ENCODE measurements around the gene CCR9. TPM values are rescaled to one million over a fixed set of nuclear protein-coding genes. Genes with fewer than 3 reads are reported as not detected.

Gene CCR9
- polyA plus RNA-seq, 3 donors: not detected

DNA sequence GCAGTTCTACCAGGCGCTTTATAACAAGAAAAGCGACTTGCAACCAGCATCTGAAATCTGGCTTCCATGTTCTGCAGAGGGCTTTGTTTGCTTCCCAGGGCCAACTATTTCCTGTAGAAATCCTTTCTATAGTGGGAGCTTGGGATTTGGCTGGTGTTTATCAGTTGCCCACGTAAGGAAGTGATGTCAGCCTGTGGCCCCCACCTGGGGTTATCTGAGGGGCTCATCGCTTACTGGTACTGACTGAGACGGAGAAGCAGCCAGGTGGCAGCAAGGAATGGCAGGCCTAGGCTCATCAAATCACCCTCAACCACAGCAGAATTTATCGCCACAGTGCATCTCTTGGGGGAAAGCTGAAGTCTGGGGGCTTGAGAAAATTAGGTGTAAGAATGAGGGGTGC is 14.6 kb upstream of the CCR9 start:
- TF ChIP-seq, protein P1, sequence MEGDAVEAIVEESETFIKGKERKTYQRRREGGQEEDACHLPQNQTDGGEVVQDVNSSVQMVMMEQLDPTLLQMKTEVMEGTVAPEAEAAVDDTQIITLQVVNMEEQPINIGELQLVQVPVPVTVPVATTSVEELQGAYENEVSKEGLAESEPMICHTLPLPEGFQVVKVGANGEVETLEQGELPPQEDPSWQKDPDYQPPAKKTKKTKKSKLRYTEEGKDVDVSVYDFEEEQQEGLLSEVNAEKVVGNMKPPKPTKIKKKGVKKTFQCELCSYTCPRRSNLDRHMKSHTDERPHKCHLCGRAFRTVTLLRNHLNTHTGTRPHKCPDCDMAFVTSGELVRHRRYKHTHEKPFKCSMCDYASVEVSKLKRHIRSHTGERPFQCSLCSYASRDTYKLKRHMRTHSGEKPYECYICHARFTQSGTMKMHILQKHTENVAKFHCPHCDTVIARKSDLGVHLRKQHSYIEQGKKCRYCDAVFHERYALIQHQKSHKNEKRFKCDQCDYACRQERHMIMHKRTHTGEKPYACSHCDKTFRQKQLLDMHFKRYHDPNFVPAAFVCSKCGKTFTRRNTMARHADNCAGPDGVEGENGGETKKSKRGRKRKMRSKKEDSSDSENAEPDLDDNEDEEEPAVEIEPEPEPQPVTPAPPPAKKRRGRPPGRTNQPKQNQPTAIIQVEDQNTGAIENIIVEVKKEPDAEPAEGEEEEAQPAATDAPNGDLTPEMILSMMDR (IDR thresholded peaks at IDR 0.05): no peak
- DNase-seq: no peak
- Mint-ChIP-seq H3K27ac (peak overlapping the region in 1 of 7 donors; percentile 15), H3K4me1 (peaks cover 2% of the 10 kb centered on the region), H3K27me3 (ENCODE audit: low read depth in 3 of 3) (peaks cover 0 to 4% (median 0%) of the 10 kb centered on the region in 3 donors), H3K36me3 (no peaks in the 10 kb centered on the region), H3K9me3 (peaks cover 0 to 4% (median 2%) of the 10 kb centered on the region in 7 donors), H3K4me3 (no peak overlapping the region)
- H4K20me1 ChIP-seq (ENCODE audit: insufficient read depth, low read length): no peaks in the 10 kb centered on the region
- no peak overlapping the region for H3K4me3 ChIP-seq (replicated peaks in 1 of 3; ENCODE audit: low read depth in 2 of 3, low read length in 3 of 3)
- intact Hi-C loops (cut with micrococcal nuclease): no loop called here
- H2AFZ ChIP-seq (ENCODE audit: insufficient read depth, low read depth, low read length, poor library complexity, severe bottlenecking): no peak overlapping the region
- 96% methylated on average over 2 of the region's 6 CpGs for WGBS (ENCODE audit: insufficient coverage)
- no peaks in the 10 kb centered on the region for H3K9me3 ChIP-seq (replicated peaks in 1 of 2; ENCODE audit: control insufficient read depth in 1 of 2, insufficient read depth in 1 of 2, low read length in 2 of 2)
- no peak overlapping the region for H3K4me2 ChIP-seq (replicated peaks; ENCODE audit: extremely low read depth, low read length, poor library complexity, severe bottlenecking)
- H3K27ac ChIP-seq (ENCODE audit: low read depth in 1 of 2, low read length in 2 of 2): no peak overlapping the region
- no peaks in the 10 kb centered on the region for H3K36me3 ChIP-seq (replicated peaks in 1 of 2; ENCODE audit: control insufficient read depth in 1 of 2, insufficient read depth in 2 of 2, low read length in 2 of 2)
- no peak overlapping the region for H3K9ac ChIP-seq (ENCODE audit: insufficient read depth, low read length, poor library complexity, severe bottlenecking)
- H3K79me2 ChIP-seq (ENCODE audit: insufficient read depth, low read length): no peaks in the 10 kb centered on the region
- no peaks in the 10 kb centered on the region for H3K27me3 ChIP-seq (ENCODE audit: control insufficient read depth in 2 of 2, insufficient read depth in 2 of 2, low read length in 2 of 2)
- H3K4me1 ChIP-seq (ENCODE audit: control insufficient read depth in 1 of 2, insufficient read depth in 2 of 2, low read length in 2 of 2): no peaks in the 10 kb centered on the region

DNA sequence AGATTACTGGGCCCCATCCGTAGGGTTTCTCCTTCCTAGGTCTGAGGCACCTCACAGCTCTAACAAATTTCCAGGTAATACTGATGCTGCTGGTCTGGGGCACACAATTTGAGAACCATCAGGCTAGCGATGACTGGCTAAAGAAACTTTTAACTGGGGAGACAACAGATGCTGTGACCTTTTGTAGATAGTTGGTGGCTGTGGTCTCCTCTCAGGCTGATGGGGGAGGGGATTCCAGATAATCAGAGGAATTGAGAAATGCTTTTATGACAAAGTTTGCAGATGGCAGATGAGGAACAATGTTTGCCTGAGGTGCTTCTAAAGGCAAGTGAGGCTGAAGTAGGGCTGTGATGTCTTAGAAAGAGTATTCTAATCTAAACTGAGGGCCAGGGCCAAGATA is 13.8 kb upstream of the CCR9 start:
- Histone ChIP-seq H3K9ac (ENCODE audit: insufficient read depth, low read length, poor library complexity, severe bottlenecking) (no peak overlapping the region), H3K79me2 (ENCODE audit: insufficient read depth, low read length) (no peaks in the 10 kb centered on the region), H3K9me3 (replicated peaks in 1 of 2; ENCODE audit: control insufficient read depth in 1 of 2, insufficient read depth in 1 of 2, low read length in 2 of 2) (no peaks in the 10 kb centered on the region), H4K20me1 (ENCODE audit: insufficient read depth, low read length) (no peaks in the 10 kb centered on the region), H3K4me1 (ENCODE audit: control insufficient read depth in 1 of 2, insufficient read depth in 2 of 2, low read length in 2 of 2) (no peaks in the 10 kb centered on the region), H3K27me3 (ENCODE audit: control insufficient read depth in 2 of 2, insufficient read depth in 2 of 2, low read length in 2 of 2) (no peaks in the 10 kb centered on the region), H3K4me2 (replicated peaks; ENCODE audit: extremely low read depth, low read length, poor library complexity, severe bottlenecking) (no peak overlapping the region), H2AFZ (ENCODE audit: insufficient read depth, low read depth, low read length, poor library complexity, severe bottlenecking) (no peak overlapping the region), H3K4me3 (replicated peaks in 1 of 3; ENCODE audit: low read depth in 2 of 3, low read length in 3 of 3) (no peak overlapping the region), H3K36me3 (replicated peaks in 1 of 2; ENCODE audit: control insufficient read depth in 1 of 2, insufficient read depth in 2 of 2, low read length in 2 of 2) (no peaks in the 10 kb centered on the region), H3K27ac (ENCODE audit: low read depth in 1 of 2, low read length in 2 of 2) (no peak overlapping the region)
- peaks cover 2% of the 10 kb centered on the region for H3K4me1 Mint-ChIP-seq
- H3K27ac Mint-ChIP-seq: no peak overlapping the region
- H3K36me3 Mint-ChIP-seq: no peaks in the 10 kb centered on the region
- TF ChIP-seq, protein P1 (IDR thresholded peaks at IDR 0.05): no peak
- H3K9me3 Mint-ChIP-seq: peaks cover 0 to 4% (median 2%) of the 10 kb centered on the region in 7 donors
- no peak for DNase-seq
- intact Hi-C loops (cut with micrococcal nuclease): no loop called here
- no peak overlapping the region for H3K4me3 Mint-ChIP-seq
- WGBS (ENCODE audit: insufficient coverage): 100% methylated on average over 2 of the region's 2 CpGs
- peaks cover 0 to 4% (median 1%) of the 10 kb centered on the region in 3 donors for H3K27me3 Mint-ChIP-seq (ENCODE audit: low read depth in 3 of 3)

All from CD14-positive monocyte (primary cell).